K562 (cell line): ENCODE results near the gene SRM. TPM values are rescaled to one million over a fixed set of nuclear protein-coding genes. Genes with fewer than 3 reads are reported as not detected.

Experiments
- ATAC-seq: fragments of 200-7000 bp; cut with Tn5 transposase; 3 replicates; pipeline ENCODE4 v1.9.1; 2020; ENCODE audit warnings: moderate library complexity
- BruUV-seq: library from RNA; stranded (reverse); fragments of 400-500 nt; replicated peaks from 2 replicates; lab custom pipeline; 2021; lab: Mats Ljungman, UMichigan
- CTCF ChIA-PET: fragments of 300-600 bp; formaldehyde crosslinking; extraction: SDS; loops from one replicate; lab custom pipeline; 2021; ENCODE audit warnings: low intra/inter-chr PET ratio; lab: Yijun Ruan, JAX
- POLR2A ChIA-PET: fragments of 300-600, 350-650 bp; sonication (Branson Sonifier 250); formaldehyde crosslinking; extraction: SDS; loops from one replicate; lab custom pipeline; 2021; ENCODE audit warnings: antibody characterized with exemption, inconsistent platforms; lab: Yijun Ruan, JAX
- DNase-seq, 4 experiments: peaks; one replicate each; pipeline versions ENCODE4 v3.0.0 to v3.0.0-alpha.2; 2011 to 2018; ENCODE audit warnings: low spot score in 3 of 4, mixed read lengths in 3 of 4; ENCODE audit errors: extremely low read depth in 1 of 4
- FAIRE-seq: peaks from 2 replicates; lab custom pipeline; 2011; peaks lifted over from hg19 to GRCh38; lab: Jason Lieb, UNC
- H2AFZ ChIP-seq: 2 replicates; pipeline ENCODE4 v1.6.0; 2011; ENCODE audit warnings: low read depth, low read length, control low read depth, inconsistent platforms
- H3K27ac ChIP-seq: fragments of 200-600 bp; 3 replicates; pipeline ENCODE4 v1.8.0; 2011; ENCODE audit warnings: low read depth, mild to moderate bottlenecking, control low read depth, inconsistent platforms, low read length, moderate library complexity, mixed read lengths; ENCODE audit errors: extremely low read depth
- H3K27me3 ChIP-seq, 2 experiments: fragments of 300-600 bp in 1 of 2; 2 replicates in 1 of 2; 3 replicates in 1 of 2; pipeline versions ENCODE4 v1.6.0 to v1.8.0; 2011; ENCODE audit warnings: inconsistent platforms in 2 of 2, low read length in 2 of 2, mild to moderate bottlenecking in 1 of 2, mixed read lengths in 1 of 2, moderate library complexity in 1 of 2; ENCODE audit not compliant: control insufficient read depth in 2 of 2, insufficient read depth in 2 of 2
- H3K36me3 ChIP-seq: fragments of 300-600 bp; 3 replicates; pipeline ENCODE4 v1.8.0; 2011; ENCODE audit warnings: mild to moderate bottlenecking, low read length, inconsistent platforms; ENCODE audit not compliant: control insufficient read depth, insufficient read depth
- H3K4me1 ChIP-seq, 2 experiments: fragments of 200-600 bp in 1 of 2; replicated peaks in 1 of 2; 2 replicates in 1 of 2; 3 replicates in 1 of 2; pipeline versions ENCODE4 v1.5.1 to v1.8.0; 2011; ENCODE audit warnings: inconsistent platforms in 2 of 2, low read length in 2 of 2, mild to moderate bottlenecking in 1 of 2, mixed read lengths in 1 of 2, moderate library complexity in 1 of 2; ENCODE audit not compliant: control insufficient read depth in 2 of 2, insufficient read depth in 2 of 2
- H3K4me2 ChIP-seq: 2 replicates; pipeline ENCODE4 v1.6.1; 2011; ENCODE audit warnings: low read length, control low read depth, inconsistent platforms, mixed read lengths; ENCODE audit not compliant: insufficient read depth
- H3K4me3 ChIP-seq: fragments of 200-600 bp; sonication (generic), shearing (Covaris generic); 2 replicates; pipeline ENCODE4 v1.5.1; 2016; ENCODE audit warnings: control low read depth, inconsistent platforms
- H3K79me2 ChIP-seq: fragments of 200-600 bp; 3 replicates; pipeline ENCODE4 v1.8.0; 2011; ENCODE audit warnings: low read length, inconsistent platforms; ENCODE audit not compliant: control insufficient read depth, insufficient read depth
- H3K9ac ChIP-seq, 2 experiments: 2 replicates each; pipeline versions ENCODE4 v1.6.0 to v1.6.1; 2011; ENCODE audit warnings: low read depth in 2 of 2, low read length in 2 of 2, control low read depth in 1 of 2, inconsistent platforms in 1 of 2, mild to moderate bottlenecking in 1 of 2, mixed read lengths in 1 of 2; ENCODE audit not compliant: insufficient read depth in 1 of 2
- H3K9me1 ChIP-seq: one replicate; pipeline ENCODE4 v1.6.0; 2011; ENCODE audit warnings: inconsistent platforms, mild to moderate bottlenecking, low read length, moderate library complexity; ENCODE audit not compliant: control insufficient read depth, insufficient read depth
- H3K9me3 ChIP-seq: replicated peaks from 2 replicates; pipeline ENCODE4 v1.5.1; 2011; ENCODE audit warnings: low read depth, low read length, inconsistent platforms; ENCODE audit not compliant: control insufficient read depth, insufficient read depth
- H4K20me1 ChIP-seq: replicated peaks from 2 replicates; pipeline ENCODE4 v1.6.1; 2011; ENCODE audit warnings: low read length, inconsistent platforms, mixed read lengths; ENCODE audit not compliant: control insufficient read depth, insufficient read depth
- EP400 ChIP-seq: fragments of 450-650 bp; IDR thresholded peaks from 2 replicates; pipeline ENCODE4 v1.6.1; 2017; ENCODE audit warnings: antibody characterized with exemption, mild to moderate bottlenecking, moderate library complexity
- HCFC1 ChIP-seq: IDR thresholded peaks from 2 replicates; pipeline ENCODE4 v1.6.1; 2012; ENCODE audit warnings: low read depth, low read length, improper control_type of control experiment
- KDM5B ChIP-seq: fragments of 200-600 bp; sonication (generic); IDR thresholded peaks from 2 replicates; pipeline ENCODE4 v1.6.1; 2012; ENCODE audit warnings: low read depth, mild to moderate bottlenecking, moderate library complexity, low read length, control low read depth, inconsistent platforms; ENCODE audit not compliant: insufficient replicate concordance
- MED1 ChIP-seq: sonication (generic); formaldehyde crosslinking; IDR thresholded peaks from 2 replicates; pipeline ENCODE4 v1.8.1; 2023; ENCODE audit warnings: missing genetic modification reagents, borderline replicate concordance
- PBX2 ChIP-seq, 2 experiments: IDR thresholded peaks in 1 of 2; conservative IDR thresholded peaks in 1 of 2; 2 replicates each; pipeline ENCODE4 v1.6.1; 2016; ENCODE audit warnings: low read depth in 2 of 2, mild to moderate bottlenecking in 1 of 2, missing compliant biosample characterization in 1 of 2, missing genetic modification characterization in 1 of 2, moderate library complexity in 1 of 2
- PKNOX1 ChIP-seq: fragments of 450-650 bp; IDR thresholded peaks from 2 replicates; pipeline ENCODE4 v1.6.1; 2016
- WGBS: fragments of 100-300 bp; shearing (Covaris generic); methylation state at CpG from one replicate; pipeline ENCODE4 v1.1.6; 2016; ENCODE audit warnings: low coverage, mixed read lengths; ENCODE audit not compliant: insufficient coverage; ENCODE audit errors: missing lambda C conversion rate; 5-methylcytosine and 5-hydroxymethylcytosine counted together
- in situ Hi-C: fragments of 300-500 bp; cut with MboI; formaldehyde crosslinking; loops from 4 replicates; pipeline ENCODE4 v1.15.0; 2018; ENCODE audit warnings: inconsistent platforms, mixed read lengths
- intact Hi-C: fragments of 100-400 bp; cut with micrococcal nuclease; formaldehyde crosslinking; loops from 2 replicates; pipeline ENCODE4 v1.14.2; 2022
- polyA plus RNA-seq, 8 experiments: library from polyadenylated mRNA; depleted of rRNA in 4 of 8; stranded (reverse) in 5 of 8; unstranded in 3 of 8; fragments of >200 nt; fragmentation: Nextera tagmentation in 2 of 8; fragmentation: Illumina TruSeq in 1 of 8; extraction: Ambion mirVana in 2 of 8; extraction: Trizol in 1 of 8; gene quantifications; 2 replicates each; pipeline versions ENCODE4 v1.2.1 to v1.2.3, GENCODE V29; 2011 to 2014; ENCODE audit warnings: inconsistent platforms in 1 of 8, missing spikeins in 1 of 8
- total RNA-seq, 7 experiments: library from RNA; depleted of rRNA in 6 of 7; stranded (reverse); fragments of >200 nt in 6 of 7; fragmentation: Illumina TruSeq in 2 of 7; extraction: Trizol in 2 of 7; gene quantifications; 2 replicates each; pipeline versions ENCODE4 v1.2.1 to v1.2.3, GENCODE V29; 2011 to 2021; ENCODE audit warnings: low replicate concordance in 1 of 7

SRM gene
- total and polyA plus RNA-seq, 9 of the 15 experiments (the other 6 are each of a cell fraction or from before 2014, with no cell fraction given), result 23.9 to 373 (median 82.5) TPM

- TF ChIP-seq PBX2 (CRISPR knock-in tag; IDR thresholded peaks at IDR 0.05; ENCODE audit: low read depth) (peak; percentile 50), PBX2 (tag; conservative IDR thresholded peaks at IDR 0.05; ENCODE audit: low read depth) (peak; percentile 85), PKNOX1 (peak; percentile 97)
Observed at GRCh38 chr1:11045428-11046269, 14.2 kb downstream of the SRM start (continued).

GRCh38 chr1:11044849-11045427 lies 14.9 kb downstream of the SRM start:
- CTCF ChIA-PET, result no interaction called here

More at GRCh38 chr1:11044849-11045427, 14.9 kb downstream of the SRM start:
- 18% methylated on average over 16 of the region's 16 CpGs for WGBS
- no peak for DNase-seq
- H3K27me3 ChIP-seq, result peaks cover 0 to 5% of the 10 kb centered on the region in 2 experiments; a peak in 1 of 5 replicates
- H3K4me2 ChIP-seq, result no peak overlapping the region
- H3K4me1 ChIP-seq, result peaks cover 0 to 26% of the 10 kb centered on the region in 2 experiments; a peak in 2 of 5 replicates
- FAIRE-seq, result no peak
- H3K9me1 ChIP-seq, result no peaks in the 10 kb centered on the region
- POLR2A ChIA-PET, result interaction anchor here (0.6 kb wide), 1 partner anchor 649 kb away, joined by 3 read pairs; no protein-coding TSS in a partner anchor
- no peaks in the 10 kb centered on the region for H3K36me3 ChIP-seq
- ATAC-seq, result peak; percentile 9
- in situ Hi-C loops, result loop anchor here (5.0 kb wide), 1 partner anchor 672 kb away; no protein-coding TSS in a partner anchor
- H3K79me2 ChIP-seq, result no peaks in the 10 kb centered on the region
- BruUV-seq, result no TSS peak
- H3K27ac ChIP-seq, result no peak overlapping the region
- no peaks in the 10 kb centered on the region for H4K20me1 ChIP-seq
- TF ChIP-seq EP400 (no peak), MED1 (CRISPR knock-in tag) (no peak), HCFC1 (no peak), KDM5B (no peak)
- no peak overlapping the region for H3K4me3 ChIP-seq
- intact Hi-C loops, result no loop called here
- H3K9me3 ChIP-seq, result no peaks in the 10 kb centered on the region
- peak overlapping the region in 1 of 2 experiments; percentile 68; a peak in 1 of 4 replicates for H3K9ac ChIP-seq
- no peak overlapping the region for H2AFZ ChIP-seq
